Neural cell (in vitro differentiated cells): ENCODE data around the gene NEK4.

Experiments
- CTCF ChIP-seq: fragments of 450-650 bp; IDR thresholded peaks from 2 replicates; pipeline ENCODE4 v1.5.1; 2014; ENCODE audit warnings: antibody characterized with exemption, mild to moderate bottlenecking, moderate library complexity; ENCODE audit not compliant: poor library complexity, severe bottlenecking
- EP300 ChIP-seq: fragments of 450-650 bp; conservative IDR thresholded peaks from 2 replicates; pipeline ENCODE4 v1.6.1; 2014; ENCODE audit warnings: antibody characterized with exemption, mild to moderate bottlenecking, moderate library complexity; ENCODE audit not compliant: poor library complexity, severe bottlenecking
- EZH2 ChIP-seq: fragments of 200-600, 300-800 bp; shearing (Covaris generic), sonication (generic); IDR thresholded peaks from 2 replicates; pipeline ENCODE4 v1.6.1; 2014; ENCODE audit warnings: antibody characterized with exemption, low read length, borderline replicate concordance, mild to moderate bottlenecking; ENCODE audit not compliant: insufficient read depth, poor library complexity, severe bottlenecking
- POLR2AphosphoS5 ChIP-seq: IDR thresholded peaks from 2 replicates; pipeline ENCODE4 v1.6.1; 2012
- RAD21 ChIP-seq: fragments of 450-650 bp; conservative IDR thresholded peaks from 2 replicates; pipeline ENCODE4 v1.6.1; 2014; ENCODE audit warnings: antibody characterized with exemption, mild to moderate bottlenecking, moderate library complexity
- REST ChIP-seq: IDR thresholded peaks from 2 replicates; pipeline ENCODE4 v1.6.1; 2012; ENCODE audit warnings: borderline replicate concordance
- SMC3 ChIP-seq: fragments of 450-650 bp; conservative IDR thresholded peaks from 2 replicates; pipeline ENCODE4 v1.6.1; 2014; ENCODE audit warnings: antibody characterized with exemption, mild to moderate bottlenecking, moderate library complexity; ENCODE audit not compliant: poor library complexity
- TAF1 ChIP-seq: IDR thresholded peaks from 2 replicates; pipeline ENCODE4 v1.6.1; 2012; ENCODE audit warnings: low read depth

- no peak for TF ChIP-seq CTCF
- TF ChIP-seq EP300: no peak
- no peak for TF ChIP-seq REST
- no peak for TF ChIP-seq POLR2AphosphoS5
- no peak for TF ChIP-seq TAF1
- TF ChIP-seq EZH2: no peak
- TF ChIP-seq RAD21: no peak
- no peak for TF ChIP-seq SMC3
Observed at GRCh38 chr3:52779837-52780585, 9.3 kb upstream of the NEK4 start.
